T-helper 9 cell (primary cell): ENCODE results near the gene JUN.

ENCODE experiments used
- DNase-seq: peaks from one replicate; pipeline ENCODE4 v3.0.0-alpha.2; 2020
- total RNA-seq, 2 donors: gene quantifications; one replicate each; lab custom pipeline; 2026; lab: John Stamatoyannopoulos, UW

Gene JUN
- 238 to 4,843 reads per million in 2 donors for total RNA-seq

- DNase-seq, result peak; percentile 97
These were observed at the start of gene JUN for GRCh38 chr1:58783993-58784757. Gene JUN (minus strand): TSS chr1:58784047. CDS start chr1:58783070, 977 bp downstream.

GRCh38 chr1:58833166-58833565 is 49.3 kb upstream of the JUN start:
- DNase-seq, result no peak

GRCh38 chr1:58830291-58830690 is 46.4 kb upstream of the JUN start:
- DNase-seq, result no peak

- no peak for DNase-seq
These were observed 46.0 kb upstream of the JUN start for GRCh38 chr1:58829866-58830265.

GRCh38 chr1:58827298-58827697 is 43.5 kb upstream of the JUN start:
- no peak for DNase-seq

- DNase-seq, result no peak
These were observed 41.0 kb upstream of the JUN start for GRCh38 chr1:58824753-58825389.

GRCh38 chr1:58823481-58824010 is 39.7 kb upstream of the JUN start:
- no peak for DNase-seq

- no peak for DNase-seq
These were observed 37.5 kb upstream of the JUN start for GRCh38 chr1:58821309-58821708.

- no peak for DNase-seq
These were observed 35.1 kb upstream of the JUN start for GRCh38 chr1:58818976-58819375.

- no peak for DNase-seq
These were observed 34.2 kb upstream of the JUN start for GRCh38 chr1:58818075-58818474.

- no peak for DNase-seq
These were observed 32.9 kb upstream of the JUN start for GRCh38 chr1:58816747-58817221.

- peak; percentile 72 for DNase-seq
These were observed 32.4 kb upstream of the JUN start for GRCh38 chr1:58816072-58816746.

- no peak for DNase-seq
These were observed 31.8 kb upstream of the JUN start for GRCh38 chr1:58815686-58816071.

- peak; percentile 41 for DNase-seq
These were observed 31.3 kb upstream of the JUN start for GRCh38 chr1:58815069-58815685.

GRCh38 chr1:58814251-58815068 is 30.6 kb upstream of the JUN start:
- DNase-seq, result no peak

- DNase-seq, result no peak
These were observed 30.0 kb upstream of the JUN start for GRCh38 chr1:58813801-58814200.

- no peak for DNase-seq
These were observed 29.5 kb upstream of the JUN start for GRCh38 chr1:58813361-58813760.

- DNase-seq, result peak; percentile 48
These were observed 29.1 kb upstream of the JUN start for GRCh38 chr1:58812926-58813325.

GRCh38 chr1:58812468-58812867 is 28.6 kb upstream of the JUN start:
- no peak for DNase-seq

- no peak for DNase-seq
These were observed 27.5 kb upstream of the JUN start for GRCh38 chr1:58811303-58811702.

GRCh38 chr1:58809325-58810010 is 25.6 kb upstream of the JUN start:
- no peak for DNase-seq
